ENCODE measurements around the gene LGALS9.

LGALS9 gene

GRCh38 chr17:27630607-27631410 is at the start of gene LGALS9:
Gene LGALS9, plus strand, starts transcription at chr17:27631188. Its CDS starts 78 bp downstream, at chr17:27631266.
- DNase-seq, result no peak

- DNase-seq, result no peak
These were observed 48.3 kb upstream of the LGALS9 start for GRCh38 chr17:27582696-27583095.

DNA sequence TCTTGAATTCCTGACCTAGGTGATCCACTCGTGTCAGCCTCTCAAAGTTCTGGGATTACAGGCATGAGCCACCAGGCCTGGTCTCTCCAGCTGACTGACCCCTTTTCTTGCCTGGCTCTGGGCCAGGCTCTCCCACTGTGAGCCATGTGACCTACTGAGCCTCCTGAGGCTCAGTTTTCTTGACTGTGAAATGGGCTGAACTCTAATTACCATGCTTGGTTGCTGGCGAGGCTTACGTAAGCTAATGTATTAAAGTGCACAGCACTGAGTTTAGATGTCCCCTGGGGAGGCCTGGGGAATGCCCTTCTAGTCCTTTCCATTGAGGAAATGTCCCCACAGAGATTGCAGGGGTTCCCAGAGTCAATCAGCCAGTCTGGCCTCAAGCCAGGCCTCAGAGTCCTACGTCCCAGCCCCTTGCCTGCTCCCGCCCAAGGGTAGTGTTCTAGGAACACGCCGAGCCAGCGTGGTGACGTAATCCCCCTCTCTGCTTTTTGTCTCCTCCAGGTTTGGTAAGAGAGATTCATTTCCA is 45.8 kb upstream of the LGALS9 start:
- DNase-seq, result no peak

DNA sequence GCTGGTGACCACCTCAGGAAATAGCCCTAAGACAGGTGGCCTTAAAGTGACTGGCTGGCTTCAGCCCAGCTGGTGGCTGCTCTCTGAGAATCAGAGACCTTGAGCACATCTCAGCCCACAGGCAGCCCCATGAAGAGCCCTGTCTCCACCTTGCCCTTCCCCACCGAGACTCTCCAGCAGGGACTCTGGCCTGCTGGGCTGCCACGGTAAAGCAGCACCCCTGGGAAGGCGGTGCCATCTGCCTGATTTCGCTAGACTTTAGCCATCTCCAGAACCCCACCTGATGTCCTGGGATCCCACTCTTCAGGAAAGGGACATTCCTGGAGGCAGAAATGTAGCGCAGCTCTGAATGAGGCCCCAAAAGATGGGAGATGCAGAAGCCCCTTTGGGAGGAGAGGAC is 45.2 kb upstream of the LGALS9 start:
- no peak for DNase-seq

GRCh38 chr17:27586203-27586721 is 44.7 kb upstream of the LGALS9 start:
- no peak for DNase-seq

GRCh38 chr17:27588354-27588753 is 42.6 kb upstream of the LGALS9 start:
- no peak for DNase-seq

DNA sequence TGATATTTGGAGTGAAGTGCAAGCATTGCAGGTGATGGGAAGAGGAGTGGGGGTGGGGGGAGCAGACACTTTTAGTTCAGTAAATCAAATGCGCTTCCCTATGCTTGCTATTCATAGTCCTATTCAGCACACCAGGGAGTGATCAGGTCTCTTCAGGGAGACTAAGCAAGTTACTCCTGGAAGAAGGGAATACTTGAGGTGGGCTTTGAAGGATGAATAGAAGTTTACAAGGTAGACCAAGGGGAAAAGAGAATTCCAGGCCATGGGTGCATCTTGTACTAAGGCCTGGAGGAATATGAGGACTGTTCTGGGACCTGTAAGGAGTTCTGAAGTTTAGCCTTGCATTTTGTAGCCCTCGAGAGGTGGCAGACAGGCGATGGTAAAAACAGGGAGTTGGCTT is 40.1 kb upstream of the LGALS9 start:
- DNase-seq, result no peak

DNA sequence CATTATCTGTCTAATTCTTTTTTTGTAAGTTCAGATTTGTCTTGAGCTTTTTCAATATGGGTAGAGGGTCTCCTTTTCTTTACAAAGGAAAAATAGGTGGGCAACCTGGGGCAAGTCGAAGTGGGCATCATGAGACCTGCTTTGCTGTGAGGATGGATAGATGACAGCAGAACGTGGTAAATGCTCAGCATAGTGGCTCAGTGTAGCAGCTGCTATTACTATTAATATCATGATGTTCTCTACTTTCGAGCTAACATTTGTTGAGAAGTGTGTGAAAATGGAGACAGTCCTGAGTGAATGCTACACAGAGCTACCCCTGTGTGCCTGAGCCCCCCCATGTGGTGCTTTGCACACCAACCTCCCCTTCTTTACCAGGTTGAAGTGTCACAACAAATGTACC is 39.0 kb upstream of the LGALS9 start:
- DNase-seq, result no peak

DNA sequence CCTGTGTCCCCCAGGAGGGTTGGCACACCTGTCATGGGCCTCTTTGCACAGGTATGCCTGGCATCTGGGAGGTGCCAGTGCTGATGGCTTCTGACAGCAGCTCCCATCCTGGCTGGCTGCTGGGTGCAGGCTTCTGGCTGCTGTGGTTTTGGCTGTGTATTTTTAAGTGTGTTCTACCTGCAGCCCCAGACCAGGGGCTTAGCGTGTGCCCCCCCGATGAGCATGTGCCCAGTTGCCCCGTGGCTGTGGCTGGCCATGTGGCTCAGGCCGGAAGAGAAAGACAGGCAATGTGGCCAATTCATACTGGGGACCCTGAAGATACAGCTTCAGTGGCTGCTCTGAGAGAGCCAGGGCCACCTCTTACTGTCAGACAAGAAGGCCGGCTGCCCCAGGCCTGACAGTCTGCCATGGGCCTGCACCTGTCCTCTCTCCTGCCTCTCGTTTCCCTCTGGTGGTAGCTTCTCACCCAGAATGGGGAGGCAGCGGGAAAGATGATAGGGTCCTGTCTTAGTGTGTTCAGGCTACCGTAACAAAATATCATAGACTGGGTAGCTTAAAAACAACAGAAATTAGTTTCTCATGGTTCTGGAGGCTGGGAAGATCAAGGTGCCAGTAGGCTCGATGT is 37.6 kb upstream of the LGALS9 start:
- DNase-seq, result no peak

DNA sequence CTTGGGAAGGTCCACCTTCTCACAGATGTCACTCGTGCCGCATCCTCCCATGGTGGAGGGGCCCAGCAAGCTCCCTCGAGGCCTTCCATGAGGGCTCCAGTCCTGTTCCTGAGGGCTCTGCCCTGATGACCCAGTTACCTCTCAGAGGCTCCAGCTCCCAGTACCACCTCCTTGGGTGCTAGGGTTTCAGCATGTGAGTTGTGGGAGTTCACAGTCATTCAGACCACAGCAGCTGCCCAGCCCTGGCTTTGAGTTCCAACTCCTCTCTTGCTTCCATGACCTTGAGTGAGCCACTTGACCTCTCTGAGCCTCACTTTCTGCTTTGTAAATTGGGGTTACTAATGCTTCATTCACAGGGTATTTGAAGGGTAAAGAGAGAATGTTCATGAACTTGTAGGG is 37.1 kb upstream of the LGALS9 start:
- no peak for DNase-seq

DNA sequence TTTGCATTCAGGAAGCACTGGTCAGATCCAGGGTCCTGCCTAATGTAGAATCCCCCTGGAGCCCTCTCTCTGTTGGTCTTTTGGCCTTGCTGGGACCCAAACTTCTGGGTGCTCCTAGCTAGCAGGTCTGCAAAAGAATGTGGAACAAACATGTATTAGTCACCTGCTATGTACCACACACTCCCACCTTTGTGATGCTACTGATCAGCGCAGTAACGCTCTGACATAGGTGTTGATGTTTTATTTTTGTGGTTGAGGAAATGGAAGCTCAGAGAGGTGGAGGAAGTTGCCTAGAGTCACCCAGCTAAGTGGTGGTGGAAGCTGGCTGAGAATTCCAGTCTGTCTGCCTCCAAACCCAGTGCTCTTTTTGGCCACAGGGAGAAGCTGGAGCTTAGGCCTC is 35.8 kb upstream of the LGALS9 start:
- DNase-seq, result no peak

- no peak for DNase-seq
These were observed 34.9 kb upstream of the LGALS9 start for GRCh38 chr17:27596096-27596495.

GRCh38 chr17:27596566-27597187 is 34.3 kb upstream of the LGALS9 start:
- DNase-seq, result no peak

DNA sequence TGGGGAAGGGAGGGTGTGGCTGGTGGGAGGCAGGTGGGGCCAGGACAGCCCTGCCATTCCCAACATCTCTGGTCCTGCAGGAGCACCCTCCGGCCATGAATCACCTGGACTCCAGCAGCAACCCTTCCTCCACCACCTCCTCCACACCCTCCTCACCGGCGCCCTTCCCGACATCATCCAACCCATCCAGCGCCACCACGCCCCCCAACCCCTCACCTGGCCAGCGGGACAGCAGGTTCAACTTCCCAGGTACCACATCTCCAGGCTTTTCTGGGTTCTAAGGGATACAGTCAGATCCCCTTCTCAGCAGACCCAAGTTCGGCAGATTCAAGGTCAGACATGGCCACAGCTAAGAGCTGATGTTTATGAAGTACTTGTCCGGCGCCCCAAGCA is 33.8 kb upstream of the LGALS9 start:
- no peak for DNase-seq

DNA sequence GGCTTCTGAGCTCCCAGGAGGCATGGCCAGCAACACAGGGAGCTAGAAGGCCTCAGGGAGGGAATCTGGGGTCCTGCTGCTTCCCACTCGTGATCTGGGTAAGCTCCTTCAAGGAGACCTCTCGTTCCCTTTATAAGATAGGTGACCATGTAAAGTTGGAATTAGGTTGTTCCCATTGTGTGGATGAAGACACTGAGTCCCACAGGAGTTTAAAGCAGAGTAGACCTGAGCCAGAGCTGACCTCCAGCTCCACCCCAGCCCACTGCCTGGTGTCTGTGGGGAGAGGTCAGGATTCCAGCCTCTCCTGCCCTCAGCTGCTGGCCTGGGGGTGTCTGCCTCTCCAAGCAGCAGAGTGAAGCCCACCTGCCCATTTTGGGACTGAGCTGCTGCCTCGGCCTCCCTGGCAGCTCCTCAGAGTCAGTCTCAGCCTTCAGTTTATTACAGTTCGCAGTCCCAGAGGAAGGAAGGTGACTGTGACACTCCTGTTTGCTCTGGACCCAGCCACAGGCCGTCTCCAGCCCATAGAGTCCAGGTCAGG is 33.1 kb upstream of the LGALS9 start:
- no peak for DNase-seq

DNA sequence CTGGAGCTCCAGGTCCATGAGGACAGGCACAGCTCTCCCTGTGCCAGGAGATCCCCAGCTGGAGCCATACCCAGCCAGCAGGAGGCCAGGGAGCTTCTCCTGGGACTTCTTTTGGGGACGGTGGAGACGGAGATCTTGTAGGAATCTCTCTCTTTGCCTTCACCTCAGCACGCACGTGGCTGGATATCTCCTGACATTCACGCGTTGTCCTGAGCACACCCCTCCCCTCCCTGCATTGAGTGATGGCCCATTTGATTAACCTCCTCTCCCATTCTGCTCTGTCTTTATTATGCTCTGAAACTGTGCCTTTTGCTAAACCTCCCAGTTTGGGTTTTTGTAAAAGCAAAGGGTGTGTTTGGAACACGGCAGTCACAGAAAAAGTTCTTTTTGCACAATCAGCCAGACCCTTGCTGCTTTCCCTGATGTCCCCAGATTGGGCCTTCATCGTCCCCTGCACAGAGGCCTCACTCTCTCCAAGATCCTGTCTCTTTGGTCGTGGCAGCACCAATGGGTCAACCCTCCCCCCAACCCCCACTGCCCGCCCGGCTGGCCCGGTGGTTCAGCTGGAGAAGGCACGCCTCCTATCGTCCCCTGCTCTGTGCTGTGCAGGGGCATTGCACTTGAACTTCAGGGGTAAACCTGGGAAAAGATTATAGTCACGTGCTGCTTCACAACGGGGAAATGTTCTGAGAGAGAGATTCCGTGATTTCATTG is 32.5 kb upstream of the LGALS9 start:
- DNase-seq, result no peak

GRCh38 chr17:27600471-27600870 is 30.5 kb upstream of the LGALS9 start:
- no peak for DNase-seq

GRCh38 chr17:27601069-27601974 is 29.7 kb upstream of the LGALS9 start:
- peak; percentile 21 for DNase-seq

GRCh38 chr17:27601975-27602302 is 29.0 kb upstream of the LGALS9 start:
- no peak for DNase-seq

- no peak for DNase-seq
These were observed 28.1 kb upstream of the LGALS9 start for GRCh38 chr17:27602721-27603420.

- DNase-seq, result no peak
These were observed 27.6 kb upstream of the LGALS9 start for GRCh38 chr17:27603421-27603770.
